C4-2B (cell line): ENCODE data around the gene MTA1.

ENCODE experiments used
- ZFX ChIP-seq: fragments of 450-650 bp; IDR thresholded peaks from 2 replicates; pipeline ENCODE4 v1.6.1; 2017
- TF ChIP-seq, protein P1 (sequence below): fragments of 450-650 bp; conservative IDR thresholded peaks from 2 replicates; pipeline ENCODE4 v1.5.1; 2017; ENCODE audit warnings: mild to moderate bottlenecking

DNA sequence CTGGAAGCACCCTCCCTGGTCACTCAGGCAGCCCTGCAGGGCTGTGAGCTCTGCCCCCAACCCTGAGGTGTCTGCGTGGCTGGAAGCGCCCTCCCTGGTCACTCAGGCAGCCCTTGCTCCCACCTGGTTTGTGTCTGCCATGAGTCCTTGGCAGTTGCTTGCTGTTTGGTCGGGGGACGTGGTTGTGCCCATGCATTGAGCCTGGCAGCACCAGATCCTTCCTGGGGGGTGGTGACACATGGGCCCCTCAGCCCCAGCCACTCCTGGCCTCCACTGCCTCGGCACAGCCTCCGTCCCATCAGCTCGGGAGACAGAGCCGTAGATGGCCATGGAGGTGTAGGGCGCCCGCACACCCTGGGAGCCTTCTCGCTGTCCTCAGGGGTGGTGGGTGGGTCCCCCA is 19.6 kb downstream of the MTA1 start:
- TF ChIP-seq, protein P1, sequence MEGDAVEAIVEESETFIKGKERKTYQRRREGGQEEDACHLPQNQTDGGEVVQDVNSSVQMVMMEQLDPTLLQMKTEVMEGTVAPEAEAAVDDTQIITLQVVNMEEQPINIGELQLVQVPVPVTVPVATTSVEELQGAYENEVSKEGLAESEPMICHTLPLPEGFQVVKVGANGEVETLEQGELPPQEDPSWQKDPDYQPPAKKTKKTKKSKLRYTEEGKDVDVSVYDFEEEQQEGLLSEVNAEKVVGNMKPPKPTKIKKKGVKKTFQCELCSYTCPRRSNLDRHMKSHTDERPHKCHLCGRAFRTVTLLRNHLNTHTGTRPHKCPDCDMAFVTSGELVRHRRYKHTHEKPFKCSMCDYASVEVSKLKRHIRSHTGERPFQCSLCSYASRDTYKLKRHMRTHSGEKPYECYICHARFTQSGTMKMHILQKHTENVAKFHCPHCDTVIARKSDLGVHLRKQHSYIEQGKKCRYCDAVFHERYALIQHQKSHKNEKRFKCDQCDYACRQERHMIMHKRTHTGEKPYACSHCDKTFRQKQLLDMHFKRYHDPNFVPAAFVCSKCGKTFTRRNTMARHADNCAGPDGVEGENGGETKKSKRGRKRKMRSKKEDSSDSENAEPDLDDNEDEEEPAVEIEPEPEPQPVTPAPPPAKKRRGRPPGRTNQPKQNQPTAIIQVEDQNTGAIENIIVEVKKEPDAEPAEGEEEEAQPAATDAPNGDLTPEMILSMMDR = no peak
- no peak for TF ChIP-seq ZFX
